Ishikawa (cell line): ENCODE data around the gene B9D2.

Source experiments
- CEBPB ChIP-seq: IDR thresholded peaks from 2 replicates; pipeline ENCODE4 v1.6.1; 2012
- CREB1 ChIP-seq: IDR thresholded peaks from 2 replicates; pipeline ENCODE4 v1.6.1; 2012; ENCODE audit warnings: low read depth
- EGR1 ChIP-seq: IDR thresholded peaks from 2 replicates; pipeline ENCODE4 v1.6.1; 2012
- EP300 ChIP-seq: IDR thresholded peaks from 2 replicates; pipeline ENCODE4 v1.6.1; 2012; ENCODE audit warnings: borderline replicate concordance
- FOXM1 ChIP-seq: IDR thresholded peaks from 2 replicates; pipeline ENCODE4 v1.6.1; 2012; ENCODE audit warnings: low read depth, borderline replicate concordance
- NFIC ChIP-seq: IDR thresholded peaks from 2 replicates; pipeline ENCODE4 v1.6.1; 2012
- RAD21 ChIP-seq: IDR thresholded peaks from 2 replicates; pipeline ENCODE4 v1.6.1; 2012; ENCODE audit warnings: low read depth
- TAF1 ChIP-seq: IDR thresholded peaks from 2 replicates; pipeline ENCODE4 v1.6.1; 2012; ENCODE audit warnings: low read depth, mild to moderate bottlenecking
- TCF12 ChIP-seq: IDR thresholded peaks from 2 replicates; pipeline ENCODE4 v1.6.1; 2012; ENCODE audit warnings: low read depth
- TEAD4 ChIP-seq: IDR thresholded peaks from 2 replicates; pipeline ENCODE4 v1.6.1; 2012
- YY1 ChIP-seq: IDR thresholded peaks from 2 replicates; pipeline ENCODE4 v1.6.1; 2012; ENCODE audit warnings: low read depth
- ZBTB7A ChIP-seq: IDR thresholded peaks from 2 replicates; pipeline ENCODE4 v1.6.1; 2012; ENCODE audit warnings: low read depth
- TF ChIP-seq, protein P1 (sequence below): IDR thresholded peaks from 2 replicates; pipeline ENCODE4 v1.6.1; 2012; ENCODE audit warnings: low read depth, mild to moderate bottlenecking
- TF ChIP-seq, protein P2 (sequence below): IDR thresholded peaks from 2 replicates; pipeline ENCODE4 v1.6.1; 2012
- TF ChIP-seq, protein P3 (sequence below): IDR thresholded peaks from 2 replicates; pipeline ENCODE4 v1.6.1; 2012

B9D2 gene

DNA sequence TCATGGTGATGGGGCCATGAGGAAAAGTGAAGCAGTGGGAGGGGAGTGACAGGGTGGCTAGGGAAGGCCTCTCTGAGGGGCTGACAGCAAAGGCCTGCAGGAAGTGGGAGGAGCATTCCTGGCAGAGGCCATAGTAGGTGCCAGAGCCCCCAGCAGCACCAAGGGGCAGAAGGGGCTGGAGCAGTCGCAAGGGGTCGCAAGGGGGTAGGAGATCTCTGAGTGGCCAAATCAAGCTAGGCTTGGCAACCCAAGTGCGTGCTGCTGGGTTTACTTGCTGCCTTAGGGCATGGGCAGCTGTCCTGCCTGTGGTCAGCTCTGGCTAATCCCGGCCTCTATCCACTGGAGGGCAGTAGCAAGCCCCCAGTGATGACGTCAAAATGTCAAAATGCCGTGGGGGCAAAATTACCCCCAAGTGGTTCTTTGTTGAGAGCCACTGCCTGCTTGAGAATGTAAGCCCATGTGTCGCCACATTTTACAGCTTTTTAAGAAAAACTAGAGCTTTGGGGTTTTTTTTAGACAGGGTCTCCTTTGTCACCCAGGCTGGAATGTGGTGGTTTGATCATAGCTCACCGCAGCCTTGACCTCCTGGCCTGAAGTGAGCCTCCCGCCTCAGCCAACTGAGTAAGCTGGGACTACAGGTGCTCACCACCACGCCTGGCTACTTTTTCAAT is 42.2 kb downstream of the B9D2 start:
- TF ChIP-seq NFIC (no peak), TEAD4 (no peak), ZBTB7A (no peak), EP300 (no peak), RAD21 (peak; percentile 39; the same call in 1 of the 2 replicates), FOXM1 (no peak)
- TF ChIP-seq, protein P1, sequence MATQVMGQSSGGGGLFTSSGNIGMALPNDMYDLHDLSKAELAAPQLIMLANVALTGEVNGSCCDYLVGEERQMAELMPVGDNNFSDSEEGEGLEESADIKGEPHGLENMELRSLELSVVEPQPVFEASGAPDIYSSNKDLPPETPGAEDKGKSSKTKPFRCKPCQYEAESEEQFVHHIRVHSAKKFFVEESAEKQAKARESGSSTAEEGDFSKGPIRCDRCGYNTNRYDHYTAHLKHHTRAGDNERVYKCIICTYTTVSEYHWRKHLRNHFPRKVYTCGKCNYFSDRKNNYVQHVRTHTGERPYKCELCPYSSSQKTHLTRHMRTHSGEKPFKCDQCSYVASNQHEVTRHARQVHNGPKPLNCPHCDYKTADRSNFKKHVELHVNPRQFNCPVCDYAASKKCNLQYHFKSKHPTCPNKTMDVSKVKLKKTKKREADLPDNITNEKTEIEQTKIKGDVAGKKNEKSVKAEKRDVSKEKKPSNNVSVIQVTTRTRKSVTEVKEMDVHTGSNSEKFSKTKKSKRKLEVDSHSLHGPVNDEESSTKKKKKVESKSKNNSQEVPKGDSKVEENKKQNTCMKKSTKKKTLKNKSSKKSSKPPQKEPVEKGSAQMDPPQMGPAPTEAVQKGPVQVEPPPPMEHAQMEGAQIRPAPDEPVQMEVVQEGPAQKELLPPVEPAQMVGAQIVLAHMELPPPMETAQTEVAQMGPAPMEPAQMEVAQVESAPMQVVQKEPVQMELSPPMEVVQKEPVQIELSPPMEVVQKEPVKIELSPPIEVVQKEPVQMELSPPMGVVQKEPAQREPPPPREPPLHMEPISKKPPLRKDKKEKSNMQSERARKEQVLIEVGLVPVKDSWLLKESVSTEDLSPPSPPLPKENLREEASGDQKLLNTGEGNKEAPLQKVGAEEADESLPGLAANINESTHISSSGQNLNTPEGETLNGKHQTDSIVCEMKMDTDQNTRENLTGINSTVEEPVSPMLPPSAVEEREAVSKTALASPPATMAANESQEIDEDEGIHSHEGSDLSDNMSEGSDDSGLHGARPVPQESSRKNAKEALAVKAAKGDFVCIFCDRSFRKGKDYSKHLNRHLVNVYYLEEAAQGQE = no peak
- TF ChIP-seq, protein P2, sequence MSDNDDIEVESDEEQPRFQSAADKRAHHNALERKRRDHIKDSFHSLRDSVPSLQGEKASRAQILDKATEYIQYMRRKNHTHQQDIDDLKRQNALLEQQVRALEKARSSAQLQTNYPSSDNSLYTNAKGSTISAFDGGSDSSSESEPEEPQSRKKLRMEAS = no peak

DNA sequence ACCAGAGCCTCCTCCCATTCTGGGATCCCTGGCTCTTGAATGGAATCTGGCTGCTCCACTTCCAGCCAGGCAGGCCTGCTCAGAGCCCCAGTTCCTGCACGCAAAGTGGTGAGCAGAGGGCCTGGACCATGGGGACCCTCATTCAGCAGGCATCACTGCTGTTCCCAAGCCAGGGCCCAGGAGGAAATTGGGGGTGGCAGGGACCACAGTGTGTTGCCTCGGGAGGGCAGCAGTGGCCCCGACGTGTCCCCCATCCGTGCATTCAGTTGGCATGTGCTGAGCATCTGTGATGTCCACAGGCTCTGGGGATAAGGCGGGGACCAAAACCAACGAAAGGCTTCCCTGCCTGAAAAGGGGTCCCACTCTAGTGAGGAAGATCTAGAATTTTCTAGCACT is 42.7 kb downstream of the B9D2 start:
- no peak for TF ChIP-seq RAD21
- no peak for TF ChIP-seq YY1
- TF ChIP-seq ZBTB7A = no peak
- no peak for TF ChIP-seq TCF12
- no peak for TF ChIP-seq FOXM1
- no peak for TF ChIP-seq CEBPB
- TF ChIP-seq, protein P1 = no peak
- TF ChIP-seq CREB1 = no peak
- TF ChIP-seq EP300 = no peak
- TF ChIP-seq TEAD4 = no peak
- TF ChIP-seq NFIC = no peak
- TF ChIP-seq, protein P3, sequence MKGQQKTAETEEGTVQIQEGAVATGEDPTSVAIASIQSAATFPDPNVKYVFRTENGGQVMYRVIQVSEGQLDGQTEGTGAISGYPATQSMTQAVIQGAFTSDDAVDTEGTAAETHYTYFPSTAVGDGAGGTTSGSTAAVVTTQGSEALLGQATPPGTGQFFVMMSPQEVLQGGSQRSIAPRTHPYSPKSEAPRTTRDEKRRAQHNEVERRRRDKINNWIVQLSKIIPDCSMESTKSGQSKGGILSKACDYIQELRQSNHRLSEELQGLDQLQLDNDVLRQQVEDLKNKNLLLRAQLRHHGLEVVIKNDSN = no peak
- no peak for TF ChIP-seq EGR1
- TF ChIP-seq, protein P2 = no peak
- no peak for TF ChIP-seq TAF1

DNA sequence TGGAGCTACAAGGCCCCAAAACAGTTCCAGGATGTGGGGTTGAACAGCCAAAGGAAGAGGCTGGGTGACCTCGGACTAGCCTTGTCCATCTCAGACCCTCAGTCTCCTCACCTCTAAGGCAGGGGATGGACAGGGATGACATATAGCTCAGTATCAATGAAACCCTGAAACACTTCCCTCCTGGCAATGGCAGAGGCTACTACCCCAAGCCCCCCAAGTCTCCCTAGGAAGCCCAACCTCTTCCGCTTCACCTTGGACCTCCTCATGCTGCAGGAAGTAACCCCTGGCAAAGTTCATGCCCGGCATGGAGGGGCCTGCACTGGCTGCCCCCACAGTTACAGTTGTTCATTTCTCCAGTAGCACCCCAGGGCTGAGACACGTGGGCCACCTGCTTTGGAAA is 43.4 kb downstream of the B9D2 start:
- TF ChIP-seq TAF1 (no peak), ZBTB7A (no peak), YY1 (no peak), CEBPB (no peak), EP300 (no peak), RAD21 (no peak), TCF12 (no peak), EGR1 (no peak), TEAD4 (no peak), CREB1 (no peak)
- TF ChIP-seq, protein P3 = no peak
- TF ChIP-seq, protein P1 = no peak
- TF ChIP-seq, protein P2 = no peak

DNA sequence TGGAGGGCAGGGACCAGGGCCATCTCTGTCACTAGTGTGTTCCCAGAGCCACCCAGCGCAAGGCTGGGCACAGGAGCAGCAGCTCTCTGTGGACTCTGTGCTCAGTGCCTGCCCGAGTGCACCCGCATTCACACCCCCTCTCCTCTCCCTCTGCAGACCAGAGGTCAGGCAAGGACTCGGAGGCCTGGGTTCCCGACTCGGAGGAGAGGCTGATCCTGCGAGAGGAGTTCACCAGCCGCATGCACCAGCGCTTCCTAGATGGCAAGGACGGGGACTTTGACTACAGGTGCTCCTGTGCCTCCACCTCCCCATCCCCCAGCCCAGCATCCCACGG is 43.8 kb downstream of the B9D2 start:
- no peak for TF ChIP-seq FOXM1
- TF ChIP-seq EGR1 = no peak
- TF ChIP-seq TCF12 = no peak
- TF ChIP-seq TEAD4 = no peak
- TF ChIP-seq, protein P1 = no peak
- TF ChIP-seq, protein P2 = no peak
- TF ChIP-seq EP300 = no peak
- TF ChIP-seq ZBTB7A = no peak
- TF ChIP-seq YY1 = no peak
- no peak for TF ChIP-seq TAF1
